ENCODE results near the gene PLP2. TPM values are rescaled to one million over a fixed set of nuclear protein-coding genes. Genes with fewer than 3 reads are reported as not detected.

Gene PLP2
- total RNA-seq, 2 experiments from 2014 or later, result 21.2 to 54.3 TPM

GRCh38 chrX:49203536-49203935 is 31.8 kb downstream of the PLP2 start:
- H3K27ac ChIP-seq (ENCODE audit: low read depth, low read length, poor library complexity, severe bottlenecking), result no peak overlapping the region
- no peaks in the 10 kb centered on the region for H3K9me3 ChIP-seq (ENCODE audit: low read length)
- no peaks in the 10 kb centered on the region for H4K20me1 ChIP-seq (ENCODE audit: insufficient read depth, low read length)
- ChIA-PET CTCF (ENCODE audit: unreplicated experiment) (no interaction called here), POLR2A (no interaction called here)
- H3K79me2 ChIP-seq (ENCODE audit: insufficient read depth, low read depth, low read length), result no peaks in the 10 kb centered on the region
- H3K36me3 ChIP-seq (ENCODE audit: insufficient read depth, low read length), result no peaks in the 10 kb centered on the region
- no peak for DNase-seq (ENCODE audit: low spot score)
- no peaks in the 10 kb centered on the region for H3K9me2 ChIP-seq (ENCODE audit: insufficient read depth, low read length)
- no TSS peak for BruUV-seq (replicated peaks)
- intact Hi-C loops (cut with micrococcal nuclease; ENCODE audit: unreplicated experiment), result no loop called here
- no peak overlapping the region for H2AFZ ChIP-seq (ENCODE audit: low read length)
- TF ChIP-seq, protein P1, sequence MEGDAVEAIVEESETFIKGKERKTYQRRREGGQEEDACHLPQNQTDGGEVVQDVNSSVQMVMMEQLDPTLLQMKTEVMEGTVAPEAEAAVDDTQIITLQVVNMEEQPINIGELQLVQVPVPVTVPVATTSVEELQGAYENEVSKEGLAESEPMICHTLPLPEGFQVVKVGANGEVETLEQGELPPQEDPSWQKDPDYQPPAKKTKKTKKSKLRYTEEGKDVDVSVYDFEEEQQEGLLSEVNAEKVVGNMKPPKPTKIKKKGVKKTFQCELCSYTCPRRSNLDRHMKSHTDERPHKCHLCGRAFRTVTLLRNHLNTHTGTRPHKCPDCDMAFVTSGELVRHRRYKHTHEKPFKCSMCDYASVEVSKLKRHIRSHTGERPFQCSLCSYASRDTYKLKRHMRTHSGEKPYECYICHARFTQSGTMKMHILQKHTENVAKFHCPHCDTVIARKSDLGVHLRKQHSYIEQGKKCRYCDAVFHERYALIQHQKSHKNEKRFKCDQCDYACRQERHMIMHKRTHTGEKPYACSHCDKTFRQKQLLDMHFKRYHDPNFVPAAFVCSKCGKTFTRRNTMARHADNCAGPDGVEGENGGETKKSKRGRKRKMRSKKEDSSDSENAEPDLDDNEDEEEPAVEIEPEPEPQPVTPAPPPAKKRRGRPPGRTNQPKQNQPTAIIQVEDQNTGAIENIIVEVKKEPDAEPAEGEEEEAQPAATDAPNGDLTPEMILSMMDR (conservative IDR thresholded peaks at IDR 0.05; ENCODE audit: low read length), result no peak
- no peak for TF ChIP-seq EZH2phosphoT487 (IDR thresholded peaks at IDR 0.05; ENCODE audit: borderline replicate concordance, low read depth, low read length)
- H3K4me2 ChIP-seq (ENCODE audit: low read length), result no peak overlapping the region
- H3K4me3 ChIP-seq (ENCODE audit: low read depth, low read length, poor library complexity, severe bottlenecking), result no peak overlapping the region
- H3K4me1 ChIP-seq (ENCODE audit: insufficient read depth, low read length, poor library complexity, severe bottlenecking), result peaks cover 7% of the 10 kb centered on the region

- no peak for DNase-seq (ENCODE audit: low spot score)
- ChIA-PET CTCF (ENCODE audit: unreplicated experiment) (no interaction called here), POLR2A (no interaction called here)
- H4K20me1 ChIP-seq (ENCODE audit: insufficient read depth, low read length), result no peaks in the 10 kb centered on the region
- intact Hi-C loops (cut with micrococcal nuclease; ENCODE audit: unreplicated experiment), result no loop called here
- no peak overlapping the region for H2AFZ ChIP-seq (ENCODE audit: low read length)
- no peak overlapping the region for H3K4me3 ChIP-seq (ENCODE audit: low read depth, low read length, poor library complexity, severe bottlenecking)
- BruUV-seq (replicated peaks), result no TSS peak
- no peaks in the 10 kb centered on the region for H3K9me2 ChIP-seq (ENCODE audit: insufficient read depth, low read length)
- no peaks in the 10 kb centered on the region for H3K9me3 ChIP-seq (ENCODE audit: low read length)
- no peaks in the 10 kb centered on the region for H3K79me2 ChIP-seq (ENCODE audit: insufficient read depth, low read depth, low read length)
- no peak overlapping the region for H3K27ac ChIP-seq (ENCODE audit: low read depth, low read length, poor library complexity, severe bottlenecking)
- H3K4me1 ChIP-seq (ENCODE audit: insufficient read depth, low read length, poor library complexity, severe bottlenecking), result peaks cover 5% of the 10 kb centered on the region
- no peak overlapping the region for H3K4me2 ChIP-seq (ENCODE audit: low read length)
- H3K36me3 ChIP-seq (ENCODE audit: insufficient read depth, low read length), result no peaks in the 10 kb centered on the region
- TF ChIP-seq, protein P1 (conservative IDR thresholded peaks at IDR 0.05; ENCODE audit: low read length), result no peak
- TF ChIP-seq EZH2phosphoT487 (IDR thresholded peaks at IDR 0.05; ENCODE audit: borderline replicate concordance, low read depth, low read length), result no peak
Measured at GRCh38 chrX:49204017-49204416, 32.3 kb downstream of the PLP2 start.

DNA sequence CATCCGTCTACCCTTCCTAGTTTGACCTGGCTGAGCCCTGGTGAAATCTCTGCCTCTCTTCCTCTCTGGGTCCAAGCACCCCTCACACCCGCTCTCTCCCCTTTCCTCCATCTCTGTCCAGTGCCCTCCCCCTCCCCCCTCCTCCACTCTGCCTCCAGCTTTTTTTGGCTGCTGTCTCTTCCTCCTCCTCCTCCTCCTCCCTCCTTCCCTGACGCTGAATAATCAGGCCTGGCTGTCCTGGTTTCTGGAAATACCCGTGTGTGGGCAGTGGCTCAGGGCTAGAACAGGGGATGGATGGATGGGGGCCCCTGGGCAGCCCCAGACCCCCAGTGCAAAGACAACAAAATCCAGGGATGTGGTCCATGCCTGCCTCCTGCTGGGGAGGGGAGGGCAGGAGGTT is 33.0 kb downstream of the PLP2 start:
- Histone ChIP-seq H2AFZ (ENCODE audit: low read length) (no peak overlapping the region), H3K9me3 (ENCODE audit: low read length) (no peaks in the 10 kb centered on the region), H3K9me2 (ENCODE audit: insufficient read depth, low read length) (no peaks in the 10 kb centered on the region), H3K36me3 (ENCODE audit: insufficient read depth, low read length) (no peaks in the 10 kb centered on the region), H4K20me1 (ENCODE audit: insufficient read depth, low read length) (no peaks in the 10 kb centered on the region), H3K79me2 (ENCODE audit: insufficient read depth, low read depth, low read length) (no peaks in the 10 kb centered on the region), H3K4me3 (ENCODE audit: low read depth, low read length, poor library complexity, severe bottlenecking) (no peak overlapping the region), H3K27ac (ENCODE audit: low read depth, low read length, poor library complexity, severe bottlenecking) (no peak overlapping the region), H3K4me1 (ENCODE audit: insufficient read depth, low read length, poor library complexity, severe bottlenecking) (peaks cover 5% of the 10 kb centered on the region), H3K4me2 (ENCODE audit: low read length) (no peak overlapping the region)
- DNase-seq (ENCODE audit: low spot score), result no peak
- TF ChIP-seq EZH2phosphoT487 (IDR thresholded peaks at IDR 0.05; ENCODE audit: borderline replicate concordance, low read depth, low read length), result no peak
- TF ChIP-seq, protein P1 (conservative IDR thresholded peaks at IDR 0.05; ENCODE audit: low read length), result no peak
- intact Hi-C loops (cut with micrococcal nuclease; ENCODE audit: unreplicated experiment), result no loop called here
- no TSS peak for BruUV-seq (replicated peaks)
- CTCF ChIA-PET (ENCODE audit: unreplicated experiment), result no interaction called here
- POLR2A ChIA-PET, result no interaction called here

Data from OCI-LY7 (cell line).